Neural progenitor cell (in vitro differentiated cells): ENCODE results near the gene GARIN5A. TPM values are rescaled to one million over a fixed set of nuclear protein-coding genes. Genes with fewer than 3 reads are reported as not detected.

Source experiments
- DNase-seq: peaks from one replicate; pipeline ENCODE4 v3.0.0-alpha.2; 2016; ENCODE audit warnings: low spot score
- H2AFZ ChIP-seq: fragments of 200-600 bp; sonication (generic); replicated peaks from 2 replicates; pipeline ENCODE4 v1.6.1; 2016; ENCODE audit warnings: antibody characterized with exemption
- H3F3A ChIP-seq: fragments of 200-600 bp; sonication (generic); 2 replicates; pipeline ENCODE4 v1.6.1; 2016; ENCODE audit warnings: antibody characterized with exemption, low read depth
- H3K27ac ChIP-seq: fragments of 200-600 bp; sonication (generic); 2 replicates; pipeline ENCODE4 v1.5.1; 2016; ENCODE audit warnings: mild to moderate bottlenecking
- H3K27me3 ChIP-seq: fragments of 200-600 bp; sonication (generic); 2 replicates; pipeline ENCODE4 v1.6.1; 2016; ENCODE audit warnings: mild to moderate bottlenecking, moderate library complexity
- H3K36me3 ChIP-seq: fragments of 200-600 bp; sonication (generic); 2 replicates; pipeline ENCODE4 v1.5.1; 2016
- H3K4me1 ChIP-seq: fragments of 200-600 bp; sonication (generic); 2 replicates; pipeline ENCODE4 v1.6.1; 2016; ENCODE audit warnings: mixed run types
- H3K4me2 ChIP-seq: fragments of 200-600 bp; sonication (generic); 2 replicates; pipeline ENCODE4 v1.6.1; 2016
- H3K4me3 ChIP-seq: fragments of 200-600 bp; sonication (generic); 2 replicates; pipeline ENCODE4 v1.5.1; 2016
- H3K79me2 ChIP-seq: fragments of 200-600 bp; sonication (generic); 2 replicates; pipeline ENCODE4 v1.6.1; 2016; ENCODE audit warnings: low read depth
- H3K9ac ChIP-seq: fragments of 200-600 bp; sonication (generic); 2 replicates; pipeline ENCODE4 v1.6.1; 2016
- H3K9me3 ChIP-seq: fragments of 200-600 bp; sonication (generic); 2 replicates; pipeline ENCODE4 v1.5.1; 2016; ENCODE audit warnings: low read depth
- H4K20me1 ChIP-seq: fragments of 200-600 bp; sonication (generic); 2 replicates; pipeline ENCODE4 v1.6.1; 2016; ENCODE audit warnings: low read depth
- H3K27ac Mint-ChIP-seq: 3 replicates; pipeline ENCODE4 v1.8.0; 2021; ENCODE audit warnings: mixed read lengths
- H3K27me3 Mint-ChIP-seq: 2 replicates; pipeline ENCODE4 v1.8.0; 2022; ENCODE audit warnings: low read depth, mild to moderate bottlenecking, inconsistent platforms, moderate library complexity, mixed read lengths; ENCODE audit not compliant: insufficient read depth
- H3K36me3 Mint-ChIP-seq: 3 replicates; pipeline ENCODE4 v1.8.0; 2021; ENCODE audit warnings: mixed read lengths
- H3K4me1 Mint-ChIP-seq: 3 replicates; pipeline ENCODE4 v1.8.0; 2021; ENCODE audit warnings: mixed read lengths
- H3K4me3 Mint-ChIP-seq: 3 replicates; pipeline ENCODE4 v1.8.0; 2021; ENCODE audit warnings: mild to moderate bottlenecking, moderate library complexity, mixed read lengths
- H3K9me3 Mint-ChIP-seq: 3 replicates; pipeline ENCODE4 v1.8.0; 2020; ENCODE audit warnings: mixed read lengths
- EZH2 ChIP-seq: fragments of 200-600 bp; sonication (generic); IDR thresholded peaks from 2 replicates; pipeline ENCODE4 v1.6.1; 2017; ENCODE audit warnings: antibody characterized with exemption, mild to moderate bottlenecking, moderate library complexity
- EZH2phosphoT487 ChIP-seq: fragments of 200-600 bp; sonication (generic); IDR thresholded peaks from 2 replicates; pipeline ENCODE4 v1.6.1; 2017; ENCODE audit warnings: antibody characterized with exemption
- total RNA-seq: library from RNA; depleted of rRNA; stranded (reverse); fragments of >200 nt; gene quantifications from 2 replicates; pipeline ENCODE4 v1.2.3, GENCODE V29; 2015; ENCODE audit warnings: low replicate concordance
- TF ChIP-seq, protein P1 (sequence below): fragments of 200-600 bp; sonication (generic); IDR thresholded peaks from 2 replicates; pipeline ENCODE4 v1.5.1; 2017; ENCODE audit warnings: antibody characterized with exemption, mild to moderate bottlenecking

GARIN5A gene
- total RNA-seq, 1 donor from 2014 or later = 5.6 TPM

DNA sequence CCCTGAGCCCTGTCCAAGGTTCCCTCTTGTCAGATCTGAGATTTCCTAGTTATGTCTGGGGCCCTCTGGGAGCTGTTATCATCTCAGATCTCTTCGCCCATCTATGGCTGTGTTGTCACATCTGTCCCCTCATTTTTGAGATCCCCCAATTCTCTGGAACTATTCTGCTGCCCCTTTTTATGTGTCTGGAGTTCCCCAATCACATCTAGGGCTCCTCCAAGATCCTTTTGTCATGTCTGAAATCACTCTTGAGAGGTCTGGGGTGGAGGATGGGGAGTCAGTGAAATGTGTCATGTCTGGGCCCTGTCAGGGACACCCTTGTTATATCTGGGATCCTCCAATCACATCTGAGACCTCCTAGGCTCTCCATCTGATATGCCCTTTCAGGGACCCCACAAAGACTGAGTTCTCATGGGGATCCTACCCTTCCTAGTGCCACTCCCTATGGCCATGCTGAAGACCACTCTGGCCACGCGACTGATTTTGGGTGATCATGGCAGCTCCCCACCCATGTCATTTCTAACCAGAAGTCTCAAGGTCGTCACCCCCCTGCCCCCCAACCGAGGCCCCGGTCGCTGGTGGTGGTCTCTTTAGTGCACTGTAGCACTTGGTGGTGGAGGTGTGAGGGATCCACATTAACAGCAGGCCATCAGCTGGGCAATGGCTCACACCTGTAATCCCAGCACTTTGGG, 47.7 kb downstream of the GARIN5A start:
- no peak for DNase-seq
- Histone ChIP-seq H4K20me1 (no peaks in the 10 kb centered on the region), H3K36me3 (no peaks in the 10 kb centered on the region), H3K4me1 (peaks cover 10% of the 10 kb centered on the region), H2AFZ (no peak overlapping the region), H3K9me3 (no peaks in the 10 kb centered on the region), H3K27me3 (peaks cover 42% of the 10 kb centered on the region), H3K27ac (no peak overlapping the region), H3K4me3 (no peak overlapping the region), H3K4me2 (no peak overlapping the region), H3K79me2 (no peaks in the 10 kb centered on the region), H3F3A (peaks cover 4% of the 10 kb centered on the region), H3K9ac (no peak overlapping the region)
- TF ChIP-seq, protein P1, sequence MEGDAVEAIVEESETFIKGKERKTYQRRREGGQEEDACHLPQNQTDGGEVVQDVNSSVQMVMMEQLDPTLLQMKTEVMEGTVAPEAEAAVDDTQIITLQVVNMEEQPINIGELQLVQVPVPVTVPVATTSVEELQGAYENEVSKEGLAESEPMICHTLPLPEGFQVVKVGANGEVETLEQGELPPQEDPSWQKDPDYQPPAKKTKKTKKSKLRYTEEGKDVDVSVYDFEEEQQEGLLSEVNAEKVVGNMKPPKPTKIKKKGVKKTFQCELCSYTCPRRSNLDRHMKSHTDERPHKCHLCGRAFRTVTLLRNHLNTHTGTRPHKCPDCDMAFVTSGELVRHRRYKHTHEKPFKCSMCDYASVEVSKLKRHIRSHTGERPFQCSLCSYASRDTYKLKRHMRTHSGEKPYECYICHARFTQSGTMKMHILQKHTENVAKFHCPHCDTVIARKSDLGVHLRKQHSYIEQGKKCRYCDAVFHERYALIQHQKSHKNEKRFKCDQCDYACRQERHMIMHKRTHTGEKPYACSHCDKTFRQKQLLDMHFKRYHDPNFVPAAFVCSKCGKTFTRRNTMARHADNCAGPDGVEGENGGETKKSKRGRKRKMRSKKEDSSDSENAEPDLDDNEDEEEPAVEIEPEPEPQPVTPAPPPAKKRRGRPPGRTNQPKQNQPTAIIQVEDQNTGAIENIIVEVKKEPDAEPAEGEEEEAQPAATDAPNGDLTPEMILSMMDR = no peak
- TF ChIP-seq EZH2phosphoT487 = no peak
- no peak for TF ChIP-seq EZH2
- H3K27me3 Mint-ChIP-seq = peaks cover 17% of the 10 kb centered on the region
- H3K4me3 Mint-ChIP-seq = no peak overlapping the region
- H3K27ac Mint-ChIP-seq = peak overlapping the region; percentile 96
- no peaks in the 10 kb centered on the region for H3K36me3 Mint-ChIP-seq
- peaks cover 16% of the 10 kb centered on the region for H3K4me1 Mint-ChIP-seq
- H3K9me3 Mint-ChIP-seq = no peaks in the 10 kb centered on the region

DNA sequence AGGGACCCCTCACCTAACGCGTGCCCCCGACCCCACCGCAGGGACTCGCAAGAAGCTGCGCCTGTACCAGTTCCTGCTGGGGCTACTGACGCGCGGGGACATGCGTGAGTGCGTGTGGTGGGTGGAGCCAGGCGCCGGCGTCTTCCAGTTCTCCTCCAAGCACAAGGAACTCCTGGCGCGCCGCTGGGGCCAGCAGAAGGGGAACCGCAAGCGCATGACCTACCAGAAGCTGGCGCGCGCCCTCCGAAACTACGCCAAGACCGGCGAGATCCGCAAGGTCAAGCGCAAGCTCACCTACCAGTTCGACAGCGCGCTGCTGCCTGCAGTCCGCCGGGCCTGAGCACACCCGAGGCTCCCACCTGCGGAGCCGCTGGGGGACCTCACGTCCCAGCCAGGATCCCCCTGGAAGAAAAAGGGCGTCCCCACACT, 48.6 kb downstream of the GARIN5A start:
- H3K27me3 ChIP-seq = peaks cover 42% of the 10 kb centered on the region
- H3K27ac ChIP-seq = no peak overlapping the region
- Mint-ChIP-seq H3K27me3 (peaks cover 13% of the 10 kb centered on the region), H3K4me3 (no peak overlapping the region), H3K4me1 (peaks cover 13% of the 10 kb centered on the region), H3K36me3 (no peaks in the 10 kb centered on the region), H3K9me3 (no peaks in the 10 kb centered on the region), H3K27ac (no peak overlapping the region)
- H3F3A ChIP-seq = peaks cover 4% of the 10 kb centered on the region
- H2AFZ ChIP-seq = no peak overlapping the region
- no peaks in the 10 kb centered on the region for H4K20me1 ChIP-seq
- peak; percentile 57 for DNase-seq
- no peaks in the 10 kb centered on the region for H3K79me2 ChIP-seq
- no peak overlapping the region for H3K4me3 ChIP-seq
- TF ChIP-seq EZH2phosphoT487 = no peak
- TF ChIP-seq, protein P1 = no peak
- TF ChIP-seq EZH2 = no peak
- no peaks in the 10 kb centered on the region for H3K9me3 ChIP-seq
- no peak overlapping the region for H3K9ac ChIP-seq
- H3K4me1 ChIP-seq = peaks cover 8% of the 10 kb centered on the region
- H3K4me2 ChIP-seq = peak overlapping the region; percentile 45
- H3K36me3 ChIP-seq = no peaks in the 10 kb centered on the region

DNA sequence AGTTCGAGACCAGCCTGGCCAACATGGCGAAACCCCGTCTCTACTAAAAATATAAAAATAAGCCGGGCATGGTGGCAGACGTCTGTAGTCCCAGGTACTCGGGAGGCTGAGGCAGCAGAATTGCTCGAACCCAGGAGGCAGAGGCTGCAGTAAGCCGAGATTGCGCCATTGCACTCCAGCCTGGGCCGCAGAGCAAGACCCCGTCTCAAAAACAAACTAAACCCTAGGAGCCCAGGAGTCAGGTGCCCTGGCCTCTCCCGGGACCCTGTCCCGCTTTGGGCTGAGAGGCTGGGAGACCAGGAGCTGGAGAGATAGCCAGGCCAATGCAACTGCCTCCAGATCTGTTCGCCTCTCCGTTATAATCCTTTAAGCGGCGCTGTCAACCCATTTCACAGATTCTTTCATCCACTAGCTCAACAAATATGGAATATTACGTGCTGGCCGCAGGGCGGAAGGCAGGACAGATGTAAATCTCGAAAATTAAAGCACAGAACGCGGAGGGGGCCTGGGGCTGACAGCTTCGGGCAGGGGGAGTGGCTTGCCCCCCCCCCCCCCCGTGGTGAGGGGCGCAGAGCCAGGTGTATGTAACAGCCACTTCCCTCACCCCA, 49.2 kb downstream of the GARIN5A start:
- H3K9me3 Mint-ChIP-seq = no peaks in the 10 kb centered on the region
- DNase-seq = no peak
- Histone ChIP-seq H3K4me1 (peaks cover 2% of the 10 kb centered on the region), H3K4me3 (no peak overlapping the region), H4K20me1 (no peaks in the 10 kb centered on the region), H3F3A (peaks cover 4% of the 10 kb centered on the region), H3K4me2 (peak overlapping the region; percentile 45), H3K79me2 (no peaks in the 10 kb centered on the region), H3K27me3 (peaks cover 42% of the 10 kb centered on the region), H3K9ac (no peak overlapping the region), H3K9me3 (no peaks in the 10 kb centered on the region), H3K36me3 (no peaks in the 10 kb centered on the region), H3K27ac (no peak overlapping the region), H2AFZ (no peak overlapping the region)
- no peak overlapping the region for H3K27ac Mint-ChIP-seq
- peaks cover 12% of the 10 kb centered on the region for H3K27me3 Mint-ChIP-seq
- H3K4me1 Mint-ChIP-seq = peaks cover 11% of the 10 kb centered on the region
- H3K4me3 Mint-ChIP-seq = no peak overlapping the region
- TF ChIP-seq, protein P1 = no peak
- TF ChIP-seq EZH2phosphoT487 = no peak
- no peak for TF ChIP-seq EZH2
- no peaks in the 10 kb centered on the region for H3K36me3 Mint-ChIP-seq
